HG03432 (cell line): ENCODE measurements around the gene FDPS.
"Not testable (repeated sequence)": the region's sequence is repeated elsewhere in the genome, so short reads cannot be mapped to it uniquely, and the experiment has no call there.

ENCODE experiments used
- ATAC-seq: cut with Tn5 transposase; IDR thresholded peaks from one replicate; pipeline ENCODE4 v1.9.1; 2021; ENCODE audit warnings: mild to moderate bottlenecking, moderate library complexity; ENCODE audit not compliant: unreplicated experiment

FDPS gene

GRCh38 chr1:155318082-155318481 is 9.4 kb downstream of the FDPS start:
- no peak for ATAC-seq

DNA sequence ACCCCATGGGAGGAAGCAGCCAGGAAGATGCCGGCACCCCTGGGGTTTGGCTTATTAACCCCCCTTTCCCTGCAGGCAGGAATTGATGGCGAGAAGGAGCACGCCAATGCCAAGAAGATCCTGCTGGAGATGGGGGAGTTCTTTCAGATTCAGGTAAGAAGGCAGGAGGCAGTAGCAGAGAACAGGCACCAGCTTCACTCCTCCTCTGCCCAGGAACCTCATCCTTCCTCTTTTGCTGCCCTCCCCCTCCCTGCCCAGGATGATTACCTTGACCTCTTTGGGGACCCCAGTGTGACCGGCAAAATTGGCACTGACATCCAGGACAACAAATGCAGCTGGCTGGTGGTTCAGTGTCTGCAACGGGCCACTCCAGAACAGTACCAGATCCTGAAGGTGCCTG is 10.9 kb downstream of the FDPS start:
- no peak for ATAC-seq

DNA sequence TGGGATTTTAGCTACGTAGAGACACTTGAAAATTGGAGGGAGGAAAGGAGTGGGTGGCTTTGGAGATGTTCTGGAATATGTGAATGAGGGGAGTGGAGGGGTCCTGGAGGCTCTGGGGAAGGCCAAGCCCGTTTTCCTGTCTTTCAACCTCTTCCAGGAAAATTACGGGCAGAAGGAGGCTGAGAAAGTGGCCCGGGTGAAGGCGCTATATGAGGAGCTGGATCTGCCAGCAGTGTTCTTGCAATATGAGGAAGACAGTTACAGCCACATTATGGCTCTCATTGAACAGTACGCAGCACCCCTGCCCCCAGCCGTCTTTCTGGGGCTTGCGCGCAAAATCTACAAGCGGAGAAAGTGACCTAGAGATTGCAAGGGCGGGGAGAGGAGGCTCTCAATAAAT is 11.6 kb downstream of the FDPS start:
- ATAC-seq = no peak

DNA sequence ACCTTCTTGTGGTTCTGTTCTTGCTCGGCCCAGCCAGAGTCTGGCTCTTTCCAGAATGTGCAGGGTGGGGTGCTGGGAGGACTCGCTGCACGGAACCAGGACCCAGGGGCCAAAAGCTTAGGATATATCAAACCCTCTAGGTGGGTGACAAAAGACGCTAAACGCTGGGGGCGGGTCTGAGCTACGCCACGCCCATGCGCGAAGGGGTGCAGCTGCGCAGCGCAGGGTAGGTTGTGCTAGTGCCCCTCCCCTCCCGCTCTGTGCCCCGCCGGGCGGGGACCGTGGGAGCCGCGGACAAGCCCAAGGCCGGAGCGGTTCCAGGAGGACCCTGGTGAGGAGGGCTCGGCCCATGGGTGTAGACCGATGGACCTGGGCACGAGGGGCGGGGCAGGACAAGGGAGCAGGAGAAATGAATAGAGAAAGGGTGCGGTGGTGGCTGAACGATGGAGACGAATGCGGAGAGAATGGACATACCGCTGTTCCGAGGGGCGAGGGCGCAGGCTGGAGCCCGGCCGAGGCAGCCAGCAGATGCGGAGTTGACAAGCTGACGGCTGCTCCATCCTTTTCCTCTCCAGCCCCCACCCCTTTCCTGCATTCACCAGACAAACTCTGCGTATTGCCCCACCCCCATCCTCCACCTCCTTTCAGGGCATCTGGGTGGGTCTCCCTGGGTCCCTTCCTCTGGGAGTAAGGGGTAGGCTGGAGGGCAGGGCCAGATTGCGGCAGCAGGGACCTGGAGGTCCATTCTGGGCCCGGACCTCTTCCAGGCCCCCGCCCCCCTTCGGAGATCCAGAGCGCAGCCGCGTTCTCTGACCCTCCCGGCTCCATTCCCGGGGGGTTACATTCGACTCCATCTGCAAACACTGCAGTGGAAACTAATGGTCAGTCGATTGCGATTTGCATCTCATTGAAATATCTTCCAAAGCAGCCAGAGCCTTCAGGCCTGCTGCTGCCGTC is 12.3 kb downstream of the FDPS start, which contains the start of gene RUSC1:
Gene RUSC1 (plus strand): TSS at position 234 of the 957 bp plus-strand sequence. CDS start 880 bp downstream, outside the sequence.
- ATAC-seq = no peak

DNA sequence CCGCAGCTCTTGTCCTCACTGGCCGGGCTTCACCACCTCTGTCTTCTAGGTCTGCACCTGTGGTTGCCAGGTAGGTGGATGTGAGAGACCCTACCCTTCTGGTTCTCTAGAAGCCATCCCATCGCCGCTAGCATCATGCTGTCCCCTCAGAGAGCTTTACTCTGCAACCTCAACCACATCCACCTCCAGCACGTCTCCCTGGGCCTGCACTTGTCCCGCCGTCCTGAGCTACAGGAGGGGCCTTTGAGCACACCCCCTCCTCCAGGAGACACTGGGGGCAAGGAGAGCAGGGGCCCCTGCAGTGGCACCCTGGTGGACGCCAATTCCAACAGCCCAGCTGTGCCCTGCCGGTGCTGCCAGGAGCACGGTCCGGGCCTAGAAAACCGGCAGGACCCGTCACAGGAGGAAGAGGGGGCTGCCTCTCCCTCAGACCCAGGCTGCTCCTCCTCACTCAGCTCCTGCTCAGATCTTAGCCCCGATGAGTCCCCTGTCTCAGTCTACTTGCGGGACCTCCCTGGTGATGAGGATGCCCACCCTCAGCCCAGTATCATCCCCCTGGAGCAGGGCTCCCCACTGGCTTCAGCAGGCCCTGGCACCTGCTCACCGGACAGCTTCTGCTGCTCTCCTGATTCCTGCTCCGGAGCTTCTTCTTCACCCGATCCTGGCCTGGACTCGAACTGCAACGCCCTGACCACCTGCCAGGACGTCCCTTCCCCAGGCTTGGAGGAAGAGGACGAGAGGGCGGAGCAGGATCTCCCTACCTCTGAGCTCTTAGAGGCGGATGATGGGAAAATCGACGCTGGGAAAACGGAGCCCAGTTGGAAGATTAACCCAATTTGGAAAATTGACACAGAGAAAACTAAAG is 13.2 kb downstream of the FDPS start:
- no peak for ATAC-seq

DNA sequence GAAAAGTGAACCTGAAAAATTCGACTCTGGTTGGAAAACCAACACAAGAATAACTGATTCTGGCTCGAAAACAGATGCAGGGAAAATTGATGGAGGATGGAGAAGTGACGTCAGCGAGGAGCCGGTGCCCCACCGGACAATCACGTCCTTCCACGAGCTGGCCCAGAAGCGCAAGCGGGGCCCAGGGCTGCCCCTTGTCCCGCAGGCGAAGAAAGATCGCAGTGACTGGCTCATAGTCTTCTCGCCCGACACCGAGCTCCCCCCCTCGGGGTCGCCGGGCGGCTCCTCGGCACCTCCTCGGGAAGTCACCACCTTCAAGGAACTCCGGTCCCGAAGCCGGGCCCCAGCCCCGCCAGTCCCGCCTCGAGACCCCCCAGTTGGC is 13.9 kb downstream of the FDPS start:
- no peak for ATAC-seq

GRCh38 chr1:155322953-155323728 is 14.5 kb downstream of the FDPS start:
- ATAC-seq = peak; percentile 44

DNA sequence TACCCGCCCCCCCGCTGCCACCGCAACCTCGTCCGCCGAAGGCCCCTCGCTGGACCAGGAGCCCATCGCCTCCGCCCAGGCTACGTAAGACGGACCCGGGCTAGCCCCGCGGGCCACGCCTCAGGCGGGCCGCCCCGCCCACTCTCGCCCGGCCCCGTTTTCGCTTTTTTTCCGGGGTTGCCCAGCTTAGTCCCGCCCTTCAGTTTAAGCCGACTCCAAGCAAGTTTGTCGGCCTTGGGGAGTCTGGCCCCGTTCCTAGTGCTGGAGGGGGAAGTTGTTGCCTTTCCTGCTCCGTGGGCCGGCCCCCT is 15.0 kb downstream of the FDPS start:
- ATAC-seq = peak; percentile 52

- peak; percentile 61 for ATAC-seq
These were observed 15.5 kb downstream of the FDPS start for GRCh38 chr1:155324037-155324716.

GRCh38 chr1:155324717-155325602 is 16.3 kb downstream of the FDPS start:
- no peak for ATAC-seq

- no peak for ATAC-seq
These were observed 16.9 kb downstream of the FDPS start for GRCh38 chr1:155325603-155325893.

GRCh38 chr1:155326020-155326526 is 17.4 kb downstream of the FDPS start:
- no peak for ATAC-seq

DNA sequence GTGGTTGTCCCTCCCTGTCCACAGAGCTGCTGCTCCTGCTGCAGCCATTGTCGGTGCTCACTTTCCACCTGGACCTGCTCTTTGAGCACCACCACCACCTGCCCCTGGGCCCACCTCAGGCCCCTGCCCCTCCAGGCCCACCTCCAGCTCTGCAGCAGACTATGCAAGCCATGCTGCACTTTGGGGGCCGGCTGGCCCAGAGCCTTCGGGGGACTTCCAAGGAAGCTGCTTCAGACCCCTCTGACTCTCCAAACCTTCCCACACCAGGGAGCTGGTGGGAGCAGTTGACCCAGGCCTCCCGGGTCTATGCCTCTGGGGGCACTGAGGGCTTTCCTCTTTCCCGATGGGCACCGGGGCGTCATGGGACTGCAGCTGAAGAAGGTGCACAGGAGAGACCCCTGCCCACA is 18.0 kb downstream of the FDPS start:
- no peak for ATAC-seq

- ATAC-seq = no peak
These were observed 19.3 kb downstream of the FDPS start for GRCh38 chr1:155327981-155328380.

DNA sequence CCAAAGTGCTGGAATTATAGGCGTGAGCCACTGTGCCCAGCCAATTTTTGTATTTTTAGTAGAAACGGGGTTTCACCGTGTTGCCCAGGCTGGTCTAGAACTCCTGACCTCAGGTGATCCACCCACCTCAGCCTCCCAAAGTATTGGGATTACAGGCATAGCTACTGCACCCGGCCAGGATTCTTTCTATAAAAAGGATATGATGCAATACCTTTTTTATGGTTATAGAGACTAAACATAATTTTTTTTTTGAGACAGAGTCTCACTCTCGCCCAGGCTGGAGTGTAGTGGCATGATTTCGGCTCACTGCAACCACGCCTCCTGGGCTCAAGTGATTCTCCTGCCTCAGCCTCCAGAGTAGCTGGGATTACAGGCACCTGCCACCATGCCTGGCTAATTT is 20.2 kb downstream of the FDPS start:
- ATAC-seq = not testable (repeated sequence)

DNA sequence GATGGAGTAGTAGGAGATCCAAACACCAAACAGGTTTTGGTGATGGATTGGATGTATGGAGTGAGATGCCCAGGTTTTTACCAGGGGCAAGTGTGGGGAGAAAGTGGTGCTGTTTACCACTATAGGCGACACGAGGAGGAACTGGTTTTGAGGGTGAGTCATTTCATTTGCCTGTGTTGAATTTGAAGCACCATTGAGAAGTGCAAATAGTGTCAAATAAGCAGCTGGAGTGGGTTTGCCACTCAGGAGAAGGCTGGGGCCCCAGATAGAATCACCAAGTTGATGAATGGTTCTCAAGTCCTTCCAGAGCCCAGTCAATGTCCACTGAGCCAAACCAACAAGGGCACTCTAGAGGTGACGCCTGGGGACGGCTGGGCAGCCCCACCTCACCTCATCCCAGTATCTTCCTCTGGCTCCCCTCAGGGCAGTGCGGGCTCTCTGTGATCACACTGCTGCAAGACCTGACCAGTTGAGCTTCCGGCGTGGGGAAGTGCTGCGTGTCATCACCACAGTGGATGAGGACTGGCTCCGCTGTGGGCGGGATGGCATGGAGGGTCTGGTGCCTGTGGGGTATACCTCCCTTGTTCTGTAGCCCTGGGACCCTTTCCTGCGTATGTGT is 21.4 kb downstream of the FDPS start:
- ATAC-seq = no peak

GRCh38 chr1:155334962-155335361 is 26.3 kb downstream of the FDPS start:
- no peak for ATAC-seq

GRCh38 chr1:155339515-155340097 is 30.9 kb downstream of the FDPS start:
- no peak for ATAC-seq

DNA sequence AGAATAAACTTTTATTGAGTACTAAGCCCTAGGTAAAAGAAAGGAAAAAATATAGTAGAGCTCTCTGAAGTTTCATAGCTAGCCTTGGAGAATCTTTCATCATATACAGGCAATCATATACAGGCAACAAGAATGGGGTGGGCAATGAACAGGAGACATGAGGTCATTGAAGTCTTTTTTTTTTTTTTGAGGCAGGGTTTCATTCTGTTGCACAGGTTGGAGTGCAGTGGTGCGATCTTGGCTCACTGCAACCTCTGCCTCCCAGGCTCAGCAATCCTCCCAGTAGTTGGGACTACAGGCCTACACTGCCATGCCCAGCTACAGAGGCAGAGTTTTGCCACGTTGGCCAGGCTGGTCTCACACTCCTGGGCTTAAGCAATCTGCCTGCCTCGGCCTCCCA is 34.2 kb downstream of the FDPS start:
- no peak for ATAC-seq
